GM19452 (cell line): ENCODE data around the gene PFKFB2.

ENCODE experiments used
- ATAC-seq: cut with Tn5 transposase; IDR thresholded peaks from one replicate; pipeline ENCODE4 v1.9.1; 2021; ENCODE audit not compliant: unreplicated experiment

PFKFB2 gene

GRCh38 chr1:207064561-207064960, 11.5 kb downstream of the PFKFB2 start:
- no peak for ATAC-seq

- ATAC-seq = no peak
Measured at GRCh38 chr1:207067185-207067584, 14.1 kb downstream of the PFKFB2 start.

GRCh38 chr1:207067665-207068064, 14.6 kb downstream of the PFKFB2 start:
- ATAC-seq = no peak

GRCh38 chr1:207069061-207069460, 16.0 kb downstream of the PFKFB2 start:
- ATAC-seq = no peak

GRCh38 chr1:207069858-207070506, 16.9 kb downstream of the PFKFB2 start:
- no peak for ATAC-seq

GRCh38 chr1:207070811-207071210, 17.7 kb downstream of the PFKFB2 start:
- ATAC-seq = no peak

- no peak for ATAC-seq
Measured at GRCh38 chr1:207071426-207071825, 18.4 kb downstream of the PFKFB2 start.

- no peak for ATAC-seq
Measured at GRCh38 chr1:207072233-207072632, 19.2 kb downstream of the PFKFB2 start.

- no peak for ATAC-seq
Measured at GRCh38 chr1:207073906-207074820, 21.1 kb downstream of the PFKFB2 start.

- ATAC-seq = no peak
Measured at GRCh38 chr1:207076181-207076955, 23.3 kb downstream of the PFKFB2 start.

- ATAC-seq = no peak
Measured at GRCh38 chr1:207077012-207077411, 23.9 kb downstream of the PFKFB2 start.

- ATAC-seq = no peak
Measured at GRCh38 chr1:207077470-207078377, 24.6 kb downstream of the PFKFB2 start.

GRCh38 chr1:207078578-207079132, 25.6 kb downstream of the PFKFB2 start:
- no peak for ATAC-seq

- ATAC-seq = no peak
Measured at GRCh38 chr1:207079706-207080241, 26.7 kb downstream of the PFKFB2 start.

GRCh38 chr1:207081088-207081487, 28.0 kb downstream of the PFKFB2 start:
- ATAC-seq = no peak

GRCh38 chr1:207081806-207082205, 28.7 kb downstream of the PFKFB2 start:
- no peak for ATAC-seq

GRCh38 chr1:207084232-207084631, 31.2 kb downstream of the PFKFB2 start:
- ATAC-seq = no peak

GRCh38 chr1:207084701-207085180, 31.7 kb downstream of the PFKFB2 start:
- no peak for ATAC-seq

GRCh38 chr1:207085887-207086286, 32.8 kb downstream of the PFKFB2 start:
- ATAC-seq = no peak

- ATAC-seq = no peak
Measured at GRCh38 chr1:207088161-207088560, 35.1 kb downstream of the PFKFB2 start.
